Measurements from ENCODE around the gene TTC16.

DNA sequence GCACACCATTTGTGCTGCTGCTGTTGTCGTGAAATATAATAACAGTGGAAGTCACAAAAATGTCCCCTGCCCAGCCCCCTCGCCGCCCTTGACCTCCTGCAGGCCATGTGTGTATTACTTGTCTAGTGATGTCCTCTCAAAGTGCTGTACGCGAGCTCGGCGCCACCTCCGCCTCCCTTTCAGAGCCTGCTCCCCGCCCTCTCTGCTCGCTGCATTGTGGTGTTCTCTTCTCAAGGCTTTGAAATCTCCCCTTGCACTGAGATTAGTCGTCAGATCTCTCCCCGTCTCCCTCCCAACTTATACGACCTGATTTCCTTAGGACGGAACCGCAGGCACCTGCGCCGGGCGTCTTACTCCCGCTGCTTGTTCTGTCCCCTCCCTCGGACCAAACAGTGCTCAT, 23.8 kb upstream of the TTC16 start:
- TF ChIP-seq, protein P1, sequence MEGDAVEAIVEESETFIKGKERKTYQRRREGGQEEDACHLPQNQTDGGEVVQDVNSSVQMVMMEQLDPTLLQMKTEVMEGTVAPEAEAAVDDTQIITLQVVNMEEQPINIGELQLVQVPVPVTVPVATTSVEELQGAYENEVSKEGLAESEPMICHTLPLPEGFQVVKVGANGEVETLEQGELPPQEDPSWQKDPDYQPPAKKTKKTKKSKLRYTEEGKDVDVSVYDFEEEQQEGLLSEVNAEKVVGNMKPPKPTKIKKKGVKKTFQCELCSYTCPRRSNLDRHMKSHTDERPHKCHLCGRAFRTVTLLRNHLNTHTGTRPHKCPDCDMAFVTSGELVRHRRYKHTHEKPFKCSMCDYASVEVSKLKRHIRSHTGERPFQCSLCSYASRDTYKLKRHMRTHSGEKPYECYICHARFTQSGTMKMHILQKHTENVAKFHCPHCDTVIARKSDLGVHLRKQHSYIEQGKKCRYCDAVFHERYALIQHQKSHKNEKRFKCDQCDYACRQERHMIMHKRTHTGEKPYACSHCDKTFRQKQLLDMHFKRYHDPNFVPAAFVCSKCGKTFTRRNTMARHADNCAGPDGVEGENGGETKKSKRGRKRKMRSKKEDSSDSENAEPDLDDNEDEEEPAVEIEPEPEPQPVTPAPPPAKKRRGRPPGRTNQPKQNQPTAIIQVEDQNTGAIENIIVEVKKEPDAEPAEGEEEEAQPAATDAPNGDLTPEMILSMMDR (IDR thresholded peaks at IDR 0.05): no peak
- TF ChIP-seq POLR2AphosphoS5 (IDR thresholded peaks at IDR 0.05) (no peak), POLR2A (IDR thresholded peaks at IDR 0.05) (no peak)

All from gastroesophageal sphincter (tissue), 3 donors.